ENCODE data around the gene PTPN6.

PTPN6 gene

DNA sequence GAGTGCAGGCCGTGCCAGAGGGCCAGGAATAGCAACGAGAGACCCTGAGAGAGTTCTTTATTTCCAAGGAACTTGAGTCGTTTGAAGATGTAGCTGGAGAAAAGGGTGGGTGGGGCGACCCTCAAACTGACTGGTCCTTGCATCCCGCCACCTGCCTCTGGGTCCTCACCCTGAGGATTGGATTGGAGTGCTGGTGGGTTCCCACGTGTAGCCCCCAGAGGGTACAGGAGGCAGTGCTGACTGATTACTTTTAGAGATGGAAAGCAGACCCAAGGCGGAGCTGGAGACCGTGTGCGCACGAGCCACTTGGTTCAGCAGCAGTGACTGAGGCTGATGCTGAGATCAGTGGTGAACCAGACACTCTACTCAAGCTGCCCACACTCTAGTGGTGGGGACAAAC is 26.5 kb downstream of the PTPN6 start:
- H3K36me3 ChIP-seq (ENCODE audit: insufficient read depth, low read length), result peaks cover 34% of the 10 kb centered on the region
- H3K4me1 ChIP-seq (ENCODE audit: insufficient read depth, low read length), result no peaks in the 10 kb centered on the region
- H3K9ac ChIP-seq (ENCODE audit: low read depth, low read length), result no peak overlapping the region
- no peaks in the 10 kb centered on the region for H3K9me3 ChIP-seq (ENCODE audit: control insufficient read depth, insufficient read depth, low read length)

DNA sequence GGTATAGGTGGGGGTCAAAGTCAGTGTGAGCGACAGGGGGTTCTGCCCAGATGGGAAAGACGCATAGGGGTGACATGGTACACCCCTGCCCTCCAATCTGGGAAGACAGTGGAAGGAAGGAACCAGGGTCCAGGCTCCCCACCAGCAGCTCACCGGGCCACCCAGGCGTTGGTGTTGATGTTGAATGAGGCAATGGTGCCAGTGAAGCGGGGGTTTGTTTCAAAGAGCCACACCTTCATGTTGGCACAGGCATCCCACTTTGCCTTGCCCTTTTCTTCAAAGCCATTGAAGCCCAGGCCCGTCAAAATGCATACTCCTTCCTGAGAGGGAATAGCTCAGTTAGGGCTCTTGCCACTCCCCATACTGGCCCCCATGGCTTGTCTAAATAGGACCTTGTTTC is 27.0 kb downstream of the PTPN6 start:
- no peak overlapping the region for H3K9ac ChIP-seq (ENCODE audit: low read depth, low read length)
- no peaks in the 10 kb centered on the region for H3K4me1 ChIP-seq (ENCODE audit: insufficient read depth, low read length)
- H3K36me3 ChIP-seq (ENCODE audit: insufficient read depth, low read length), result peaks cover 34% of the 10 kb centered on the region
- no peaks in the 10 kb centered on the region for H3K9me3 ChIP-seq (ENCODE audit: control insufficient read depth, insufficient read depth, low read length)

DNA sequence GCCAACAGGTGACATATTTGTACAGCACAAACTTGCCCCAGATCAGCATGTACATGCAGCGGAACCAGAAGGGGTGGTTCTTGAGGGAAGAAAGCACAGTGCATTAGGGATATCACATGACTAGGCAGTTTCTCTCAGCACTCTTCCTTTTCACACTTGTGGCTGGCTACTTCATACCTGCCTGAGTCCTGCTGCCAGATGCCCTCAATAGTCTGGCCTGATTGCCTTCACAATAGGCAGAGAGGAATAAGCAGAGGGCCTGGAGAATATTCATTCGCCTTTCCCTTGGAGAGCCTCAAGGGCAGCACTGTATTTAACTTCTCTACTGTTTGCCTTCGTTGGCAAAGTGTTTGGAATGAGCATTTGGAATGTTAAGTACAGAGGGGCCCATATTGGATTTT is 27.5 kb downstream of the PTPN6 start:
- peaks cover 34% of the 10 kb centered on the region for H3K36me3 ChIP-seq (ENCODE audit: insufficient read depth, low read length)
- no peak overlapping the region for H3K9ac ChIP-seq (ENCODE audit: low read depth, low read length)
- H3K4me1 ChIP-seq (ENCODE audit: insufficient read depth, low read length), result no peaks in the 10 kb centered on the region
- no peaks in the 10 kb centered on the region for H3K9me3 ChIP-seq (ENCODE audit: control insufficient read depth, insufficient read depth, low read length)

DNA sequence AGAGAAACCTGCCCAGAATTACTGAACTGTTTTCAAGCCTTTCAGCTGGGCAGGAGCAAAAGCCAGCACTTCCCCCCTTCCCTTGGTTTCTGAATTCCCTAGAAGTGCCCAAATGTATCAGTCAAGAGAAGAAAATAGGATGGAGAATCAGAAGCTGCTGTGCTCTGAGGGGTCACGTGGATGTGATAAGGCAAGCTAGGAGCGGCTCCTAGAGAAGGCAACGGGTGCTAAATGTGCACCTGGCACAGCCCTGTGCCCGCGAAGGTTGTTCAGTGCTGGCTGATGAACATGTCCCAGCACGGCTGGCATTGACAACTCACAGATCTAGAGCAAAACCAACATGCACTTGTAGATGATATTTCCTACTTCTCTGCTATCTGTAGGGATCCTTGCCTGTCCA is 27.9 kb downstream of the PTPN6 start:
- Histone ChIP-seq H3K36me3 (ENCODE audit: insufficient read depth, low read length) (peaks cover 34% of the 10 kb centered on the region), H3K4me1 (ENCODE audit: insufficient read depth, low read length) (no peaks in the 10 kb centered on the region), H3K9me3 (ENCODE audit: control insufficient read depth, insufficient read depth, low read length) (no peaks in the 10 kb centered on the region), H3K9ac (ENCODE audit: low read depth, low read length) (no peak overlapping the region)

DNA sequence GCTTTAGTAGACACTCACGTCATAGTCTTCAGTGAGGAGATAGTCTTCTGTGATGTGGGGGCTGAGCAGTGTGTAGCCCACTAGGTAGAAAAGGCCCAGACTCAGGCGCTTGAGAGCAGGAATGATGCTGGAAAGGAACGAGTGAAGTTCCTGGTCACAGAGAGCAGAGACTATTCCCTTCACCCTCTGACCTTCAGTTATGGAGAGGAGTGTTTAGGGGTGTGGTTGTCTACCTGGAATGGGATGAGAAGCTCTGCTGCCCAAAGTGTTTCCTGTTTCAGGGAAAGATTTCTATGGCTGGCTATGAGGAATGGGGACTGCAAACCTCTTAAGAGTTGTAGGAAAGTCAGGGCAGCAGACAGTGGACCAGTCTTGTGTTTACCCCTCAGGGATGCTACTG is 28.3 kb downstream of the PTPN6 start:
- no peaks in the 10 kb centered on the region for H3K9me3 ChIP-seq (ENCODE audit: control insufficient read depth, insufficient read depth, low read length)
- no peak overlapping the region for H3K9ac ChIP-seq (ENCODE audit: low read depth, low read length)
- H3K36me3 ChIP-seq (ENCODE audit: insufficient read depth, low read length), result peaks cover 30% of the 10 kb centered on the region
- H3K4me1 ChIP-seq (ENCODE audit: insufficient read depth, low read length), result no peaks in the 10 kb centered on the region

DNA sequence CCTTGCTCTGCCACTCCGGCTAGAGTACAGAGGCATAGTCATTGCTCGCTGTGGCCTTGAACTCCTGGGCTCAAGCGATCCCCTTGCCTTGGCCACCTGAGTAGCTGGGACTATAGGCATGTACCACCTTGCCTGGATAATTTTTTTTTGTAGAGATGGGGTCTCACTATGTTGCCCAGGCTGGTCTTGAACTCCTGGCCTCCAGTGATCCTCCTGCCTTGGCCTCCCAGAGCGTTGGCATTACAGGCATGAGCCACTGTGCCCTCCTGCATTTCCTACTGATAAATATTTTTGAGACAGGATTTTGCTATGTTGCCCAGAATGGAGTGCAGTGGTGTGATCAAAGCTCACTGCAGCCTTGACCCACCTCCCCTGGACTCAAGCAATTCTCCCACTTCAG is 28.9 kb downstream of the PTPN6 start:
- no peaks in the 10 kb centered on the region for H3K9me3 ChIP-seq (ENCODE audit: control insufficient read depth, insufficient read depth, low read length)
- no peaks in the 10 kb centered on the region for H3K4me1 ChIP-seq (ENCODE audit: insufficient read depth, low read length)
- H3K36me3 ChIP-seq (ENCODE audit: insufficient read depth, low read length), result peaks cover 24% of the 10 kb centered on the region
- no peak overlapping the region for H3K9ac ChIP-seq (ENCODE audit: low read depth, low read length)

DNA sequence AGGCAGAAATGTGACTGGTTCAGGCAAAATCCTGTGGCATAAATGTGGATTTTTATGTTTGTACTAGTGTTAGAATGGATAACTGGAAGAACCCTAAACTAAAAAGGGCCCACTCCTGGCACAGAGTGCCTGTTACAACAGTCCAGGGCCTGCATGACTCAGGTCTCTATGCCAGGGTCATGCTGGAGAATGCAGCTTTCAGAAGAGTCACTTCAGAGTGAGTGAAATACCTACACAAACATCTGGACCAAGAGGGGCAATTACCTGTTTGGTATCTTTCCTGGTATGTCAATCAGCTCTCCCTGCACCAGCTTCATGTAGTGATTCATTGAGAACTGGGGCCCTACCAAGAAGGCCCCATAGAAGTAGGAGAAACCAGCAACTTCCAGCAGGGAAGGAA is 29.6 kb downstream of the PTPN6 start:
- H3K36me3 ChIP-seq (ENCODE audit: insufficient read depth, low read length), result peaks cover 17% of the 10 kb centered on the region
- H3K9me3 ChIP-seq (ENCODE audit: control insufficient read depth, insufficient read depth, low read length), result no peaks in the 10 kb centered on the region
- no peaks in the 10 kb centered on the region for H3K4me1 ChIP-seq (ENCODE audit: insufficient read depth, low read length)
- no peak overlapping the region for H3K9ac ChIP-seq (ENCODE audit: low read depth, low read length)

DNA sequence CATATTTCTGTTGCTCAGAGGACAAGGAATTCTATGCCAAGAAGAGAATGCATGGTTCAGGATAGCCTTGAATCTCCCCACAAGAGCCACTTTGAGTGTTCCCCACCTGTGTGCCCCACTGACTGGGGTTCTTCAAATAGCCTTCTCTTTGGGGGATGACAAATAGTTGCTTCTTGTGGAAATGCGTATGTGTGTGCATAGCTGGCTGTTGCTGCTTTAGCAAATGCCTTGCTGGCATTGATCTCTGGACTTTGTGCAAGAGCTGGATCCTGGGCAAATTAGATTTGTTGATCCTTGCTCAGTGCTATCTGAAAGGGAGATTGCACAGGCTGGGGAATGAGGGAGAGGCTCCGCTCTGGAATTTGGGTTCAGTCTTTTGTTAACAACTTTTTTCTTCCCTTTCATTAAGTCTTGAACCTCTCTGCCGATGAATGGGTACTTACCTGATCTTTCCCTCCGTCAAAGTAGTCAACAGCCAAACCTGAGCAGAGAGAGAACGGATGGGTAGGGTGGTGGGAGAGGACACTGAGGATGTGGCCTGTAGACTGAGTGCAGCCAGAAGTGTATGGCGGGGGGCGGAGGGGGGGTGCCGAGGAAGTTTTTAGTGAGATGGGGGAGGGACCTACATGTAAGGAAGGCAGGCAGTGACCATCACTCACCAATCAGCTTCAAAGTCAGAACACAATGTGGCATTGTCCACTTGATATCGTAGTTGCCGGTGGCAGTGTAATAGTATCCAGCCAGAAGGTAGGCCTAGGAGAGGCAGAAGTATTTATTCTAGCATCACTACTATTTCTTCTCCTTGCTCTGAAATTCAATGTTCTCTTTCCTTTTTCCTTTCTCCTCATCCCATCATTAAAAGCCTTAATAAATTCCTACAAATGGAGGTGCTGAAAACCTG is 30.2 kb downstream of the PTPN6 start:
- H3K9me3 ChIP-seq (ENCODE audit: control insufficient read depth, insufficient read depth, low read length), result no peaks in the 10 kb centered on the region
- no peaks in the 10 kb centered on the region for H3K4me1 ChIP-seq (ENCODE audit: insufficient read depth, low read length)
- H3K9ac ChIP-seq (ENCODE audit: low read depth, low read length), result no peak overlapping the region
- H3K36me3 ChIP-seq (ENCODE audit: insufficient read depth, low read length), result peaks cover 15% of the 10 kb centered on the region

DNA sequence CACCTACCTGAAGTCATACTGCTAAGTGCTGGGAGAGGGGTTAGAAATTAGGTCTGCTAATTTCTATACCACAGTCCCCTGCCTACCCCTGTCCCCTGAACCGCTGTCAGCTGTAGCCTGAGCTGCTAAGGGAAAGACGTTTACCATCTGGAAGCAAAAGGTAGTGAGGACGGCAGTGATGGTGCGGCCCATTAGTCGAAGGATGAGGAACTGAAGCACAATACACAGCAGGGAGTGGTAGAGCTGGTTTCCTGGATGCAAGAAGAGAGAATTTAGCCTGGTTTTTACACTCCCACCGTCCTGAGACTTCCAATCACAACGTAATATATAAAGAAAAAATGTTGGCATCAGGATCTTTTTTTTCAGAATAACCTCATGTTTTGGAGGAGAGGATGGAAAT is 31.4 kb downstream of the PTPN6 start:
- Histone ChIP-seq H3K9ac (ENCODE audit: low read depth, low read length) (no peak overlapping the region), H3K4me1 (ENCODE audit: insufficient read depth, low read length) (no peaks in the 10 kb centered on the region), H3K9me3 (ENCODE audit: control insufficient read depth, insufficient read depth, low read length) (no peaks in the 10 kb centered on the region), H3K36me3 (ENCODE audit: insufficient read depth, low read length) (peaks cover 9% of the 10 kb centered on the region)

DNA sequence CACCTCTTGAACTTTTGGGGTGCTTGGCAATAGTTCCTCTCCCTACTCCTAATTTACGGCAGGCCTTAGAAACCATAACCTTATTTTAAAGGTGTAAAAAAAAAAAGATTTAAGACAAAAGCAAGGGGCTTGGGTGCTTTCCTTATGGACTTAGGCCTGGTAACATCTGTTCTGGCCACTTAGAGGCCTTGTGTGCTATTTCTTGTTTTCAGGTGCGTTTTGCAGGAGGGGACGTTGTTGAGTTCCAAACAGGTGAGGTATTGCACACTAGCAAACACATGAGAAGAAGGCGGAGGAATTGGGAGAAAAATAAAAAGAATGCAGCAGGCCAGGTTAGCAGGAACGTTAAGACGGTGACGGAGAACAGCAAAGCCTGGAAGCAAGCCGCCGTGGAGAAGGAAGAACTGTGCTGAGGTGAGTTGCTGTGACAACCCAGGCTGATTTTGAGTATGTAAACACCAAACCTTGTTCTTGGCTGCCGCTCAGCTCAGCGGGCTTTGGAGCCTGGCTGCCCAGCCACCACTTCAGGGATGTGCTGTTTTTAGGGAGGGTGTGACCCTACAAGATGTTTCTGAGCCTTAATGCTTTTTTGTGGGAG is 36.9 kb downstream of the PTPN6 start:
- Histone ChIP-seq H3K9ac (ENCODE audit: low read depth, low read length) (no peak overlapping the region), H3K4me1 (ENCODE audit: insufficient read depth, low read length) (no peaks in the 10 kb centered on the region), H3K9me3 (ENCODE audit: control insufficient read depth, insufficient read depth, low read length) (no peaks in the 10 kb centered on the region), H3K36me3 (ENCODE audit: insufficient read depth, low read length) (no peaks in the 10 kb centered on the region; the same call in none of the 2 replicates)

DNA sequence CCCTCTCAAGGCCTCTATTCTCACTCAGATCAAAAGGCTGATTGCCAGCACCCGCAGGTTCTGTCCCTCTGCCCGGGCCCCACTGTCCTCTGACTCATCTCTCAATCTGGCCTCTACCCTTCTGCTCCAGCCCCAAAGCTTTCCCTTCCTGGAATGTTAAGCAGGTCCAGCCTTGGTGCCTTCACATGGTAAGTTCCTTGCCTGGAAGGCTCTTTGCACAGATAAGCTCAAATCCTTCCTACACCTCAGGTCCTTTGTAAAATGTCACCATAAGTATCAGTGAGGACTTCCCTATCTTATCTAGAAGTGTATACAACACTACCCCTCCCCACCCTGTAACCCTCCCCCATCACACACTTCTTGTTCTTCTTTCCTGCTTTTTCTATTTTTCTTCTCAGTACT is 44.9 kb downstream of the PTPN6 start:
- no peaks in the 10 kb centered on the region; the same call in 1 of the 2 replicates for H3K36me3 ChIP-seq (ENCODE audit: insufficient read depth, low read length)

DNA sequence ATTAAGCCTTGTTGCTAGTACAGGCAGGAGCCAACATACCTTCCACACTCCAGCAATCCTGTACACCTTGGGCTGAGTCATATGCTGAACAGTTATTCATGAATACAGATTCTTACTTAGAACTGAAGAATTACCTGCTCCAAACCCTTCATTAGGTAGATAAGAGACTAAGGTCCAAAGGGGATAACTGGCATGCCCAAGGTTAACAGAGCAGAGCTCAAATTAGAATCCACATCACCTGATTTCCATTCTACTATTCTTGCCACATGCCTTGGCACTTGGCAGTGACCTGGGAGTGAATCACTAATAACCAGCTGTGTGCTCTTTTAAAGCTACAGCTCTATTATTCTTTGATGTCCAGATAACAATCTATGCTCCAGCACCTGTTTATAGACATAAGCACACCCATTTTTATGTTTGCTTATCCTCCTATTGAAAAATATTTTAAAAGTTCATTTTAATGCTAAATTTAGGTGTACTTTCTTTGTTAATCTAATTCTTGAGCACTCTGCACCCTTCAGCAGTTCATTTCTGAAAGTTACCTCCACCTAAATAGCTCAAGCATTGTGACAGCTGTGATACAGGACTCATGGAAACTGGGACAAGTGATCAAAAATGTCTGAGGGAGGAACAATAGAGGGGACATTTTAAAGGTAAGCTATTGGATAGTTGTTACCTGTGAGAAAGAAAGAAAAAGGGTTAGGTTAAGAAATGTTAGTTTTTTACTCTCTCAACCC is 47.7 kb downstream of the PTPN6 start:
- Histone ChIP-seq H3K4me1 (ENCODE audit: insufficient read depth, low read length) (no peaks in the 10 kb centered on the region; the same call in 1 of the 2 replicates), H3K9ac (ENCODE audit: low read depth, low read length) (no peak overlapping the region), H3K36me3 (ENCODE audit: insufficient read depth, low read length) (no peaks in the 10 kb centered on the region; the same call in 1 of the 2 replicates), H3K9me3 (ENCODE audit: control insufficient read depth, insufficient read depth, low read length) (no peaks in the 10 kb centered on the region)

More for the DNA sequence above, 44.9 kb downstream of the PTPN6 start:
- no peak overlapping the region for H3K9ac ChIP-seq (ENCODE audit: low read depth, low read length)
- no peaks in the 10 kb centered on the region; the same call in 1 of the 2 replicates for H3K4me1 ChIP-seq (ENCODE audit: insufficient read depth, low read length)
- no peaks in the 10 kb centered on the region for H3K9me3 ChIP-seq (ENCODE audit: control insufficient read depth, insufficient read depth, low read length)

DNA sequence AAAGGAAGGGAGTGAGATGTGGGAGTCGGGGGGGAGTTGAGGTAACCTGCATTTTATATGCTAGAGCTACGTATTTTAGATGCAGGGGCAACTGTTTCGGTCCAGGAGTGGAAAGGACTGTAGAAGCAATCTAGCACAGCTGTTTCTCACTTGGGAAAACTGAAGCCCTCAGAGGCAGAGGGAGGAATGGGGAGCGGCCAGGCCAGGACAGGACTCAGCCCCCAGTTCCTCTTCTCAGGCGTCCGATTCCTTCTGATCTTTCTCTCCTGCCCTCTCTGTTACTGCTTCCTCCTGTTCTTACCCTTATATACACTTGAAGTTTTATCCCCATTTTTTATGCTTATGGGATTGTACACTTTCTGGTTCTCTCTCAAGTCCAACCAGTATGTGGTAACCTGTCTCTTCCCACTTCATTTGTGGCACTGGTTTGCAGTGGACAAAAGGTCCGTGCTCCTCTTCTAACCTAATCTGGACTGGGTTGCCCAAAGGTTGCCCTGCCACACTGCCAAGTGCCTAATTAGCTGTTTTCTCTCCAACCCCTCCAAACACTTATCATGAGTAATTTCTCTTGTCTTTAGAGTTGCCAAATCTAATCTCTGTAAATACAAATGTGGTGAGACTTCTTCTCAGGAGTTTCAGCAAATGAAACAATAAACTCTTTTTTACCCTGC is 50.9 kb downstream of the PTPN6 start:
- Histone ChIP-seq H3K36me3 (ENCODE audit: insufficient read depth, low read length) (no peaks in the 10 kb centered on the region; the same call in 1 of the 2 replicates), H3K4me1 (ENCODE audit: insufficient read depth, low read length) (no peaks in the 10 kb centered on the region), H3K9ac (ENCODE audit: low read depth, low read length) (no peak overlapping the region), H3K9me3 (ENCODE audit: control insufficient read depth, insufficient read depth, low read length) (no peaks in the 10 kb centered on the region)

DNA sequence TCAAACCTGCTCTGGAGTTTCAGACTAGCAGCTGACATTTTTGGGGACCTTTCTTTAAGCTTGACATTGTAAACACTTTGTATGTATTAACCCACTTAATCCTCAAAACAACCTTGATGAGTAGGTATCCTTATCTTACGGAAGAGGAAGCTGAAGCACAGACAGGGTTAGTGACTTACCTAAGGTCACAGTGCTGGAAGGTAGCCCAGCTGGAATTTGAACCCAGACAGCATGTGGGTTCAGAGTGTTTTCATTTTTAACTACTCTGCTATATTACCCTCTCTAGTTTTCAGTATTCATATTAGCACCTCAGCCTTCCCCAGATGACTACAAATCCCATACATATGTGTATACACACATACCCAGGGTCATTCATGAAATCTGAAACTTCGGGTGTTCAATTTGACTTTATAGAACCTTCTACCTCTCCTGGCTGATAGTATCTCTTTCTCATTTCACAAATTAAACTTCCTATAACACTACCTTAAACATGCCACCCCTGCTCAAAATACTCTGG is 53.2 kb downstream of the PTPN6 start:
- H3K4me1 ChIP-seq (ENCODE audit: insufficient read depth, low read length), result no peaks in the 10 kb centered on the region
- no peak overlapping the region for H3K9ac ChIP-seq (ENCODE audit: low read depth, low read length)
- H3K36me3 ChIP-seq (ENCODE audit: insufficient read depth, low read length), result no peaks in the 10 kb centered on the region
- no peaks in the 10 kb centered on the region for H3K9me3 ChIP-seq (ENCODE audit: control insufficient read depth, insufficient read depth, low read length)
